Measurements from ENCODE around the gene LMBR1. TPM values are rescaled to one million over a fixed set of nuclear protein-coding genes. Genes with fewer than 3 reads are reported as not detected.

Gene LMBR1, protein sequence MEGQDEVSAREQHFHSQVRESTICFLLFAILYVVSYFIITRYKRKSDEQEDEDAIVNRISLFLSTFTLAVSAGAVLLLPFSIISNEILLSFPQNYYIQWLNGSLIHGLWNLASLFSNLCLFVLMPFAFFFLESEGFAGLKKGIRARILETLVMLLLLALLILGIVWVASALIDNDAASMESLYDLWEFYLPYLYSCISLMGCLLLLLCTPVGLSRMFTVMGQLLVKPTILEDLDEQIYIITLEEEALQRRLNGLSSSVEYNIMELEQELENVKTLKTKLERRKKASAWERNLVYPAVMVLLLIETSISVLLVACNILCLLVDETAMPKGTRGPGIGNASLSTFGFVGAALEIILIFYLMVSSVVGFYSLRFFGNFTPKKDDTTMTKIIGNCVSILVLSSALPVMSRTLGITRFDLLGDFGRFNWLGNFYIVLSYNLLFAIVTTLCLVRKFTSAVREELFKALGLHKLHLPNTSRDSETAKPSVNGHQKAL
- 17.4 to 28.9 TPM (median 27.9 TPM) in 5 replicates for total RNA-seq (2022; extraction: Qiagen RNA extraction; ENCODE audit: low read depth)

GRCh38 chr7:156892821-156893706 is at the start of gene LMBR1:
LMBR1 (minus strand) TSS chr7:156893183; CDS start chr7:156892993, 190 bp downstream.

DNA sequence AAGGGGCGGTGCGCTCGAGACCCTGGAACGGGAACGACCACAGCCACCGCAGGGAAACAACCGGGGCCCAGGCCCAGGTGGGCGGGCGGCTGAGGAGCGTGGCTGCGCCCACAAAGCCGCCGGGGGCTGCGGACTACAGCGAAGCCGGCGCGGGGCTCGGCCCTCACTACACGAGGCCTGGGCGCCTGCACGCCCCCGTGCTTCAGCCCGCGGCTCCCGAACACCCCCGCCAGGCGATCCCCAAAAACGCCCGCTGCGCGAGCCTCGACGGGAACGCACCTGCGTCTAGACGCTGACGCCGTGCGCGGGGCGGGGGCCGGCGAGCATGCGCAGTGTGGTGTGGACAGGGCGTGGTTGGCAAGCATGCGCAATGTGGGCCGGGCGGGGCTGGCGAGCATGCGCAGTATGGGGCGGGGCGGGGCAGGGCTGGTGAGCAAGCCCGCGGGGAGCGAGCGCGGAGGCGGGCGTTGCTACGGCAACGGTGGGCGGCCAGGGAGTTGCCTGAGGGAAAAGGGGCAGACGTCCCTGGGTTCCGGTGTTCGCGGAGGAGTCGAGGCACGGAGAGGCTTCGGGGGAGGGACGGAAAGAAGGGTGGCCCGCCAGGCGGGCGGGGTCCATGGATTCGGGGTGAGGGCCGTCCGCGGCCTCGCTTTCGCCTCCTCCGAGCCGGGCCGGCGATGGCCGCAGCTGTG is 252.6 kb downstream of the LMBR1 start, which contains the start of gene RNF32:
RNF32 (plus strand) TSS at position 518 of the 692 bp plus-strand sequence. CDS start 3,104 bp downstream, outside the sequence.

Other genes with a start within 250 kb of the LMBR1 start
- gene NOM1, start 56.5 kb upstream of the LMBR1 start, total RNA-seq (2022; extraction: Qiagen RNA extraction; ENCODE audit: low read depth) = 13.5 to 19.2 TPM (median 18.9 TPM) in 5 replicates
- gene MNX1, start 117.5 kb upstream of the LMBR1 start, total RNA-seq (2022; extraction: Qiagen RNA extraction; ENCODE audit: low read depth) = 4.0 to 6.6 TPM (median 6.3 TPM) in 5 replicates
- gene UBE3C, start 245.7 kb upstream of the LMBR1 start, total RNA-seq (2022; extraction: Qiagen RNA extraction; ENCODE audit: low read depth) = 49.7 to 77.0 TPM (median 68.4 TPM) in 5 replicates

Data from A549 treated with RU486 at 1 μM for 4 hours (cell line).